ENCODE data around the gene KCTD2.

Gene KCTD2

DNA sequence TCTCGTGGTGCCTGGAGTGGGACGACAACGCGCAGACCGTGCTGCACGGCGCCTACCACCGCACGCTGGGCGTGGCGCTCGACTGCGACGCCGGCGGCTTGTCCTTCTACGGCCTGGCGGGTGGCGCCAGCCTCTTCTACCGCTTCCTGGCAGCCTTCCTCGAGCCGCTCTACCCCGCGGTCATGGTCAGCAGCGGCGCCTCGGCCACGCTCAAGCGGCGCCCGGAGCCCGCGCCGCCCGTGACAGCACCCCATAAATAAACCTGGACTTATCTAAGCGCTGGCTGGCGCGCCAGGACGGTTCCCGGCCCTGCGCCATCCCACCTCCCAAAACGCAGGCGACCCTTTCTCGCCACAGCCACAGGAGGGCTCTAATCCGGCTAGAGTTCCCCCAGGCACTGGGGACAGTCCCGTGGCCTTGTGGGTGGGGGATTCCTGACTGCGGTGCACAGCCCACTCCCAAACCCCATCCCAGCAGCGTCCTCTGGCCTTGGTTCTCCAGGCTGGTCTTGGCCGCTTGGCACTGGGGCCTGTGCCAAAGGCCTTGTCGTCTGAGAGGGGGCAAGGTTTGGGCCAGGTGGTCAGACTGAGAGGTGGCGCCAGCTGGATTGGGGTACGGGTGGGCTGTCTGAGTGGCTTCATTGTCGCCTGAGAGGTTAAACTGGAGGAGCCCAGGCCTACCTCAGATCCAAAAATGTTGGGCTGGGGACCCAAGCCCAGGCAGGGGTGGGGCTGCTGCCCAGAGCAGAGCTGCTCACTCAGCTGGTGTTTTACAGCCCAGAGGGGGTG lies 30.7 kb downstream of the KCTD2 start:
- in situ Hi-C loops (cut with HindIII; ENCODE audit: low sequenced_read_pairs), result no loop called here
- H3K4me3 ChIP-seq (ENCODE audit: low read depth, low read length), result no peak overlapping the region
- DNase-seq (ENCODE audit: low read depth, low spot score), result peak; percentile 32
- TF ChIP-seq, protein P1, sequence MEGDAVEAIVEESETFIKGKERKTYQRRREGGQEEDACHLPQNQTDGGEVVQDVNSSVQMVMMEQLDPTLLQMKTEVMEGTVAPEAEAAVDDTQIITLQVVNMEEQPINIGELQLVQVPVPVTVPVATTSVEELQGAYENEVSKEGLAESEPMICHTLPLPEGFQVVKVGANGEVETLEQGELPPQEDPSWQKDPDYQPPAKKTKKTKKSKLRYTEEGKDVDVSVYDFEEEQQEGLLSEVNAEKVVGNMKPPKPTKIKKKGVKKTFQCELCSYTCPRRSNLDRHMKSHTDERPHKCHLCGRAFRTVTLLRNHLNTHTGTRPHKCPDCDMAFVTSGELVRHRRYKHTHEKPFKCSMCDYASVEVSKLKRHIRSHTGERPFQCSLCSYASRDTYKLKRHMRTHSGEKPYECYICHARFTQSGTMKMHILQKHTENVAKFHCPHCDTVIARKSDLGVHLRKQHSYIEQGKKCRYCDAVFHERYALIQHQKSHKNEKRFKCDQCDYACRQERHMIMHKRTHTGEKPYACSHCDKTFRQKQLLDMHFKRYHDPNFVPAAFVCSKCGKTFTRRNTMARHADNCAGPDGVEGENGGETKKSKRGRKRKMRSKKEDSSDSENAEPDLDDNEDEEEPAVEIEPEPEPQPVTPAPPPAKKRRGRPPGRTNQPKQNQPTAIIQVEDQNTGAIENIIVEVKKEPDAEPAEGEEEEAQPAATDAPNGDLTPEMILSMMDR (IDR thresholded peaks at IDR 0.05; ENCODE audit: low read depth, low read length), result peak; percentile 14

DNA sequence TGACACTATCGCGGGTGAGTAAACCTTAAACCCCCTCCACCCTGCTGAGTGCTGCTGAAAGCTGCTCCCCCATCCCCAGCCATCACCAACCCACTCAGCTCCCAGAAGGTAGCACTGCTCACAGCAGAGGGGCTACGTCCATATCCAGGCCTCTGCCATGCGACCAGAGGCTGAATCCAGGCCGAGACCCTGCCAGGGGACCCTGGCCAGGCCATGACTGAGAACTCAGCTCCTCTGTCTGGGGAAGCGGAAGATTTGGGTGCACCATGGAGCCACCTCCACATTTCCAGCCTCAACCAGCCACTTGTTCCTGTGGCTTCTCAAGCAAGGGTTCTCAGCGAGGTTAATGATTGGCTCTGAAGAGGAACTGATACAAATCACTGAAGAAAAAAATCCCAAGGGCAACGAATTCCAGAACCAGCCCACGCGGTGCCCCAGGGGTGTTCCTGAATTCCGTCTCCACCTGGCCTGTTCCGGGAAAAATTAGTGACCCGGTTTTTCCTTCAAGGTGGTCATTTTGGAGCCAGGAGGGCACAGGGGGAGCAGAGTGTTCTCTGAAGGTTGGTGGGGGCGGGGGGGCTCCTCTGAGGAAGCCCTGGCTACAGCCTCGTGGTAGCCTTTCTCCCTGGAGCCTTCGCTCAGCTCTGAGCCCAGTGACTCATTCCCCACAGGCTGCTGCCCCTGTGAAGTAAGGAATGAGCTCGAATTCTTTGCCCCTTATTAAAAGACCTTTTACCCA lies 31.4 kb downstream of the KCTD2 start:
- in situ Hi-C loops (cut with HindIII; ENCODE audit: low sequenced_read_pairs), result no loop called here
- TF ChIP-seq, protein P1 (IDR thresholded peaks at IDR 0.05; ENCODE audit: low read depth, low read length), result no peak
- H3K4me3 ChIP-seq (ENCODE audit: low read depth, low read length), result no peak overlapping the region
- DNase-seq (ENCODE audit: low read depth, low spot score), result peak; percentile 76

DNA sequence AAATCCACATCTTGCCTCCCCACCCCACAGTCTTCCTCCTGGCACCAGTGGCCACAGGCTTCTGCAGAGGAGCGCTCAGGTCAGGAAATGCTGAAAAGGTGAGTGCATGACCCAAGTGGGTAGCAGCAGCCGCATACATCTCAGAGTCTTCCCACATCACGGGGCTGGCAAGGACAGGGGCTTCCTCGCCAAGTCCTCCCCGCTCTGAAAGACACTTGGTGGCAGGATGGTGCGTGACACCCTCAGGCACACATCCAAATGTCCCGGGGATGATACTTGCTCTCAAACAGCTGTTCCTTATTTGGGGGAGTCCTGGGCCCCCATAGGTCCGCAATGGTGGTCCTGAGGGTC lies 32.0 kb downstream of the KCTD2 start:
- no peak for DNase-seq (ENCODE audit: low read depth, low spot score)
- no peak overlapping the region for H3K4me3 ChIP-seq (ENCODE audit: low read depth, low read length)
- in situ Hi-C loops (cut with HindIII; ENCODE audit: low sequenced_read_pairs), result no loop called here
- TF ChIP-seq, protein P1 (IDR thresholded peaks at IDR 0.05; ENCODE audit: low read depth, low read length), result no peak

DNA sequence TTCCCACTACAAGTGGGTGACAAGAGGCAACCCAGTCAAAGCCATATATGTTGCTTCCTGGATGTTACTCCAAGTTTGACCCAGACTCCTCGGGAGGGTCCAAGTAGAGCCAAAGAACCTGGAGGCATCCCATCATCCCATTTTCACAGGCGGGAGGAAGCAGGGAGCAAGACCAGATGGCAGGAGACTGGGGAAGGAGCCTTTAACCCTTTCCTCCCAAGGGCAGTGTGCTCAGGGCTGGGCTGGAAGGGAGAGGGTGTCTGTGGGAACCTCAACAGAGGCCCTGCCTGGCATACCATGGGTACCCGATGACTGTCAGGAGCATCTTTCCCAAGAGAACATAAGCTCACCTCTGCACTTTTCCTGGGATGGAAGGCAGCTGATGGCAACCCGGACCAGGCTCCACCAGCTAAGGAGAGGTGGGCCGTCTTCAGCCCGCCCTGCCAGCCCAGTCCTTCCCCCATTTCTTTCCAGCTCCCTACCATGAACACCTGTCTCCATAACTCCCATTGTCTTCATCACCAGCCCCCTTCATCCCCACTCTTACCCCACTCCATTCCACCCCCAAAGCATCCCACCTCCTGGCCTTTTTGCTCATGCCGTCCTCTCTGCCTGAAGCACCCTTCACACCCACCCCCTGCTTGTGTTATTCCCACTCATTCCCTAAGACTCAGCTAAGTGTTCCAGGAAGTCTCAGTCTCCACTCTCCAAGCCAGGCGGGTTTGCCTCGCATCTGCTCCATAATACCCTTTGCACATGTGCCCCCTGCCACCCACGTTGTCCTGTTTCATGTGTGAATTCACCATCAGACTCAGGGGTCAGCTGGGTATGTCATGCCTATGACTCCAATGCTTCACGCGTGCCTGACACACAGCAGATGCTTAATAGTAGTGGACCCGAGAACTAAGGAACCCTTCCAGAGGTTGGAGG lies 34.9 kb downstream of the KCTD2 start:
- H3K4me3 ChIP-seq (ENCODE audit: low read depth, low read length), result no peak overlapping the region
- TF ChIP-seq, protein P1 (IDR thresholded peaks at IDR 0.05; ENCODE audit: low read depth, low read length), result no peak
- no peak for DNase-seq (ENCODE audit: low read depth, low spot score)
- in situ Hi-C loops (cut with HindIII; ENCODE audit: low sequenced_read_pairs), result no loop called here

DNA sequence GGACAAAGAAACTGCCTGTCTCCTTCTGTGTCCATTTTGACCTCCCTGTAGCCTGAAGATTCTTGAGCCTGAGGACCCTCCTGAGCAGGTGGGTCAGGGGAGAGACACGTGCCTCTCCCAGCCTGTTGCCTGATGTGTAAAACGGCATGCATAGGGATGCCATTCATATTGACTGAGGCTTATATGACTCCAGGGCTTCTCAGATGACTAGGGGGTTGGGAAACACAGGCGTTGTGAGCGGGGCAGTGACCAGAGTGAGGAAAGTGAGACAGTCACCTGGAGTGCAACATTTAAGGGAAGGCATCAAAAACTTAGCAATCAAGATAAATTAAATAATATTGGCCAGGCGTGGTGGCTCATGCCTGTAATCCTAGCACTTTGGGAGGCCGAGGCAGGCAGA lies 35.7 kb downstream of the KCTD2 start:
- H3K4me3 ChIP-seq (ENCODE audit: low read depth, low read length), result no peak overlapping the region
- DNase-seq (ENCODE audit: low read depth, low spot score), result no peak
- TF ChIP-seq, protein P1 (IDR thresholded peaks at IDR 0.05; ENCODE audit: low read depth, low read length), result no peak
- in situ Hi-C loops (cut with HindIII; ENCODE audit: low sequenced_read_pairs), result no loop called here

DNA sequence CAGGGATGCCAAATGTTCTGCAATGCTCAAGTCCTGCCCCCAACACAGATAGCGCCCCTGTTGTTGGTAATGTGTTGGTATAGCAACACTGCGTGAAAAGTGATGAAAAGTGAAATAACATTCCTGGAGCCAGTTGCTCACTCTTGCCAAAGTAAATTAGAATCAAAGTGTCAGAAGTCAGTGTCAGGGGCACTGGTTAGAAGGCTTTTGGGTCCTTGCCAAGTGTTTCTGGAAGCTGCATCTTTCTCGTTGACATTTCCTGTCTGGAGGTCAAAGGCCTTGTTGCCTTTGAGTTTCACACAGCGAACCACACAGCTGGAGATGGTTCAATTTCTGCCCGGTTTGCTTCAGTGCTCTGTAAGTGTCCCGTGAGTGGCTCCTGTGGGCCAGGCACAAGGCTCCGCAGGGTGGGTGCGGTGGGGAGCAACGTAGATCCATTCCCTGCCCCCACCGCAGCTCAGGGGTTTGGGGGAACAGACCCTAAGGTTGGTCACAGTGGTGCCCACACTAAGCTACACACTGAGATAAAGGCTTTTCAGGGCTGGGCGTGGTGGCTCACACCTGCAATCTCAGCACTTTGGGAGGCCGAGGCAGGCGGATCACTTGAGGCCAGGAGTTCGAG lies 37.1 kb downstream of the KCTD2 start:
- peak; percentile 53 for DNase-seq (ENCODE audit: low read depth, low spot score)
- TF ChIP-seq, protein P1 (IDR thresholded peaks at IDR 0.05; ENCODE audit: low read depth, low read length), result no peak
- H3K4me3 ChIP-seq (ENCODE audit: low read depth, low read length), result no peak overlapping the region
- in situ Hi-C loops (cut with HindIII; ENCODE audit: low sequenced_read_pairs), result no loop called here

Measured in astrocyte of the spinal cord (primary cell).